WTC11 (cell line): ENCODE results near the gene ELN. TPM values are rescaled to one million over a fixed set of nuclear protein-coding genes. Genes with fewer than 3 reads are reported as not detected.

ENCODE experiments used
- ATAC-seq: fragments of 200-7000 bp; cut with Tn5 transposase; 2 replicates; pipeline ENCODE4 v1.10.0; 2021; ENCODE audit warnings: mild to moderate bottlenecking, moderate library complexity
- CTCF ChIA-PET: fragments of 300-600 bp; sonication (Branson Sonifier 250); formaldehyde crosslinking; loops from one replicate; lab custom pipeline; 2021; ENCODE audit warnings: antibody characterized with exemption; lab: Charles Lee
- POLR2A ChIA-PET: fragments of 350-600 bp; sonication (Branson Sonifier 250); formaldehyde crosslinking; loops from one replicate; lab custom pipeline; 2021; ENCODE audit warnings: antibody characterized with exemption; lab: Charles Lee
- DNase-seq: peaks from one replicate; pipeline ENCODE4 v3.0.0; 2021; ENCODE audit warnings: low spot score
- H3K27ac Mint-ChIP-seq: 2 replicates; pipeline ENCODE4 v1.8.0; 2021; ENCODE audit warnings: mixed read lengths
- H3K27me3 Mint-ChIP-seq: 2 replicates; pipeline ENCODE4 v1.8.0; 2021; ENCODE audit warnings: low read depth, mild to moderate bottlenecking, moderate library complexity, mixed read lengths
- H3K36me3 Mint-ChIP-seq: 2 replicates; pipeline ENCODE4 v1.8.0; 2021; ENCODE audit warnings: mixed read lengths
- H3K4me1 Mint-ChIP-seq: 2 replicates; pipeline ENCODE4 v1.8.0; 2022; ENCODE audit warnings: mixed read lengths
- H3K4me3 Mint-ChIP-seq: 2 replicates; pipeline ENCODE4 v1.8.0; 2021; ENCODE audit warnings: mild to moderate bottlenecking, moderate library complexity, mixed read lengths
- H3K9me3 Mint-ChIP-seq: 2 replicates; pipeline ENCODE4 v1.8.0; 2021; ENCODE audit warnings: mixed read lengths
- CBFB ChIP-seq: sonication (generic); formaldehyde crosslinking; IDR thresholded peaks from 2 replicates; pipeline ENCODE4 v1.8.1; 2022; ENCODE audit warnings: mild to moderate bottlenecking, low read depth, missing genetic modification reagents
- ETV6 ChIP-seq: sonication (generic); formaldehyde crosslinking; IDR thresholded peaks from 2 replicates; pipeline ENCODE4 v1.8.1; 2022; ENCODE audit warnings: mild to moderate bottlenecking, missing genetic modification reagents
- FOXJ3 ChIP-seq: sonication (generic); formaldehyde crosslinking; IDR thresholded peaks from 2 replicates; pipeline ENCODE4 v1.9.0; 2021; ENCODE audit warnings: missing genetic modification reagents, mild to moderate bottlenecking, borderline replicate concordance
- FOXP1 ChIP-seq: sonication (generic); formaldehyde crosslinking; IDR thresholded peaks from 2 replicates; pipeline ENCODE4 v1.8.0; 2022; ENCODE audit warnings: missing genetic modification reagents, mild to moderate bottlenecking, moderate library complexity, borderline replicate concordance
- GTF2I ChIP-seq: fragments of 250-450 bp; sonication (Bioruptor Pico); conservative IDR thresholded peaks from 2 replicates; pipeline ENCODE4 v1.4.0; 2021; ENCODE audit warnings: mild to moderate bottlenecking
- JUN ChIP-seq: sonication (generic); formaldehyde crosslinking; IDR thresholded peaks from 2 replicates; pipeline ENCODE4 v1.8.0; 2023; ENCODE audit warnings: mild to moderate bottlenecking, missing genetic modification reagents
- MYBL2 ChIP-seq: sonication (generic); formaldehyde crosslinking; IDR thresholded peaks from 2 replicates; pipeline ENCODE4 v1.8.1; 2023; ENCODE audit warnings: mild to moderate bottlenecking, moderate library complexity, missing genetic modification reagents
- RELA ChIP-seq: sonication (generic); formaldehyde crosslinking; IDR thresholded peaks from 2 replicates; pipeline ENCODE4 v1.8.1; 2022; ENCODE audit warnings: missing genetic modification reagents, mild to moderate bottlenecking, borderline replicate concordance
- SMAD3 ChIP-seq: sonication (generic); formaldehyde crosslinking; IDR thresholded peaks from 2 replicates; pipeline ENCODE4 v1.8.0; 2022; ENCODE audit warnings: missing genetic modification reagents, mild to moderate bottlenecking, borderline replicate concordance
- ZNF671 ChIP-seq: fragments of 250-450 bp; sonication (Bioruptor Pico); IDR thresholded peaks from 2 replicates; pipeline ENCODE4 v1.8.0; 2021; ENCODE audit warnings: mild to moderate bottlenecking
- total RNA-seq: library from RNA; stranded (reverse); gene quantifications from 3 replicates; pipeline ENCODE4 v1.2.3, GENCODE V29; 2021
- TF ChIP-seq, protein P1 (sequence below): fragments of 250-450 bp; sonication (Bioruptor Pico); IDR thresholded peaks from 2 replicates; pipeline ENCODE4 v1.8.0; 2021; ENCODE audit warnings: mild to moderate bottlenecking
- TF ChIP-seq, protein P2 (sequence below): sonication (generic); formaldehyde crosslinking; IDR thresholded peaks from 2 replicates; pipeline ENCODE4 v1.8.1; 2023; ENCODE audit warnings: mild to moderate bottlenecking, missing genetic modification reagents
- TF ChIP-seq, protein P3 (sequence below): fragments of 200-600 bp; IDR thresholded peaks from 2 replicates; pipeline ENCODE4 v1.8.0; 2022; ENCODE audit warnings: antibody characterized with exemption
- TF ChIP-seq, protein P4 (sequence below): sonication (generic); formaldehyde crosslinking; IDR thresholded peaks from 2 replicates; pipeline ENCODE4 v1.8.1; 2023; ENCODE audit warnings: mild to moderate bottlenecking, missing genetic modification reagents
- TF ChIP-seq, protein P5 (sequence below): sonication (generic); formaldehyde crosslinking; IDR thresholded peaks from 2 replicates; pipeline ENCODE4 v1.8.0; 2023; ENCODE audit warnings: missing genetic modification reagents, mild to moderate bottlenecking, borderline replicate concordance

The ELN gene
- total RNA-seq, 1 experiment from 2014 or later = 3.3 TPM

DNA sequence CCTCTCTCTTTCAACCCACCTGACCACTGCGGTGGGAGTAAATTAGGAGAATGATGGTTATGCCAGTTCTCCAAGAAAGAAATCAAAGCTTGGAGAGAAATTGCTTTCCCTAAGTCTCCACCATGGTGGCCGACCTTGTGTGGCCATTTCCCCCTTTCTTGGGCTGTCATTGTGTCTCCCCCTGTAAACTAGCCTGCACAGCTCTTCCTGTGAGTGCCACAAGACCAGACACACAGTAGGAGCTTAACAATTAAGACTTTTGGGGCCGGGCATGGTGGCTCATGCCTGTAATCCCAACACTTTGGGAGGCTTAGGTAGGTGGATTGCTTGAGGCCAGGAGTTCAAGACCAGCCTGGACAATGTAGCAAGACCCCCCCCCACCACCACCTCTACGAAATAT, 36.7 kb downstream of the ELN start:
- POLR2A ChIA-PET = interaction anchor here (0.8 kb wide), 1 partner anchor 74 kb away, joined by 3 read pairs; no protein-coding TSS in a partner anchor
- TF ChIP-seq MYBL2 (no peak), FOXJ3 (CRISPR knock-in tag) (no peak), JUN (CRISPR knock-in tag) (no peak), GTF2I (CRISPR knock-in tag) (no peak), SMAD3 (CRISPR knock-in tag) (no peak), FOXP1 (CRISPR knock-in tag) (no peak), RELA (CRISPR knock-in tag) (no peak), ZNF671 (no peak), ETV6 (no peak), CBFB (CRISPR knock-in tag) (no peak)
- TF ChIP-seq, protein P1, sequence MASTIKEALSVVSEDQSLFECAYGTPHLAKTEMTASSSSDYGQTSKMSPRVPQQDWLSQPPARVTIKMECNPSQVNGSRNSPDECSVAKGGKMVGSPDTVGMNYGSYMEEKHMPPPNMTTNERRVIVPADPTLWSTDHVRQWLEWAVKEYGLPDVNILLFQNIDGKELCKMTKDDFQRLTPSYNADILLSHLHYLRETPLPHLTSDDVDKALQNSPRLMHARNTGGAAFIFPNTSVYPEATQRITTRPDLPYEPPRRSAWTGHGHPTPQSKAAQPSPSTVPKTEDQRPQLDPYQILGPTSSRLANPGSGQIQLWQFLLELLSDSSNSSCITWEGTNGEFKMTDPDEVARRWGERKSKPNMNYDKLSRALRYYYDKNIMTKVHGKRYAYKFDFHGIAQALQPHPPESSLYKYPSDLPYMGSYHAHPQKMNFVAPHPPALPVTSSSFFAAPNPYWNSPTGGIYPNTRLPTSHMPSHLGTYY (CRISPR knock-in tag) = no peak
- TF ChIP-seq, protein P2, sequence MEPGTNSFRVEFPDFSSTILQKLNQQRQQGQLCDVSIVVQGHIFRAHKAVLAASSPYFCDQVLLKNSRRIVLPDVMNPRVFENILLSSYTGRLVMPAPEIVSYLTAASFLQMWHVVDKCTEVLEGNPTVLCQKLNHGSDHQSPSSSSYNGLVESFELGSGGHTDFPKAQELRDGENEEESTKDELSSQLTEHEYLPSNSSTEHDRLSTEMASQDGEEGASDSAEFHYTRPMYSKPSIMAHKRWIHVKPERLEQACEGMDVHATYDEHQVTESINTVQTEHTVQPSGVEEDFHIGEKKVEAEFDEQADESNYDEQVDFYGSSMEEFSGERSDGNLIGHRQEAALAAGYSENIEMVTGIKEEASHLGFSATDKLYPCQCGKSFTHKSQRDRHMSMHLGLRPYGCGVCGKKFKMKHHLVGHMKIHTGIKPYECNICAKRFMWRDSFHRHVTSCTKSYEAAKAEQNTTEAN (CRISPR knock-in tag) = no peak
- TF ChIP-seq, protein P3, sequence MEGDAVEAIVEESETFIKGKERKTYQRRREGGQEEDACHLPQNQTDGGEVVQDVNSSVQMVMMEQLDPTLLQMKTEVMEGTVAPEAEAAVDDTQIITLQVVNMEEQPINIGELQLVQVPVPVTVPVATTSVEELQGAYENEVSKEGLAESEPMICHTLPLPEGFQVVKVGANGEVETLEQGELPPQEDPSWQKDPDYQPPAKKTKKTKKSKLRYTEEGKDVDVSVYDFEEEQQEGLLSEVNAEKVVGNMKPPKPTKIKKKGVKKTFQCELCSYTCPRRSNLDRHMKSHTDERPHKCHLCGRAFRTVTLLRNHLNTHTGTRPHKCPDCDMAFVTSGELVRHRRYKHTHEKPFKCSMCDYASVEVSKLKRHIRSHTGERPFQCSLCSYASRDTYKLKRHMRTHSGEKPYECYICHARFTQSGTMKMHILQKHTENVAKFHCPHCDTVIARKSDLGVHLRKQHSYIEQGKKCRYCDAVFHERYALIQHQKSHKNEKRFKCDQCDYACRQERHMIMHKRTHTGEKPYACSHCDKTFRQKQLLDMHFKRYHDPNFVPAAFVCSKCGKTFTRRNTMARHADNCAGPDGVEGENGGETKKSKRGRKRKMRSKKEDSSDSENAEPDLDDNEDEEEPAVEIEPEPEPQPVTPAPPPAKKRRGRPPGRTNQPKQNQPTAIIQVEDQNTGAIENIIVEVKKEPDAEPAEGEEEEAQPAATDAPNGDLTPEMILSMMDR = no peak
- TF ChIP-seq, protein P4, sequence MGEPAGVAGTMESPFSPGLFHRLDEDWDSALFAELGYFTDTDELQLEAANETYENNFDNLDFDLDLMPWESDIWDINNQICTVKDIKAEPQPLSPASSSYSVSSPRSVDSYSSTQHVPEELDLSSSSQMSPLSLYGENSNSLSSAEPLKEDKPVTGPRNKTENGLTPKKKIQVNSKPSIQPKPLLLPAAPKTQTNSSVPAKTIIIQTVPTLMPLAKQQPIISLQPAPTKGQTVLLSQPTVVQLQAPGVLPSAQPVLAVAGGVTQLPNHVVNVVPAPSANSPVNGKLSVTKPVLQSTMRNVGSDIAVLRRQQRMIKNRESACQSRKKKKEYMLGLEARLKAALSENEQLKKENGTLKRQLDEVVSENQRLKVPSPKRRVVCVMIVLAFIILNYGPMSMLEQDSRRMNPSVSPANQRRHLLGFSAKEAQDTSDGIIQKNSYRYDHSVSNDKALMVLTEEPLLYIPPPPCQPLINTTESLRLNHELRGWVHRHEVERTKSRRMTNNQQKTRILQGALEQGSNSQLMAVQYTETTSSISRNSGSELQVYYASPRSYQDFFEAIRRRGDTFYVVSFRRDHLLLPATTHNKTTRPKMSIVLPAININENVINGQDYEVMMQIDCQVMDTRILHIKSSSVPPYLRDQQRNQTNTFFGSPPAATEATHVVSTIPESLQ (CRISPR knock-in tag) = no peak
- TF ChIP-seq, protein P5, sequence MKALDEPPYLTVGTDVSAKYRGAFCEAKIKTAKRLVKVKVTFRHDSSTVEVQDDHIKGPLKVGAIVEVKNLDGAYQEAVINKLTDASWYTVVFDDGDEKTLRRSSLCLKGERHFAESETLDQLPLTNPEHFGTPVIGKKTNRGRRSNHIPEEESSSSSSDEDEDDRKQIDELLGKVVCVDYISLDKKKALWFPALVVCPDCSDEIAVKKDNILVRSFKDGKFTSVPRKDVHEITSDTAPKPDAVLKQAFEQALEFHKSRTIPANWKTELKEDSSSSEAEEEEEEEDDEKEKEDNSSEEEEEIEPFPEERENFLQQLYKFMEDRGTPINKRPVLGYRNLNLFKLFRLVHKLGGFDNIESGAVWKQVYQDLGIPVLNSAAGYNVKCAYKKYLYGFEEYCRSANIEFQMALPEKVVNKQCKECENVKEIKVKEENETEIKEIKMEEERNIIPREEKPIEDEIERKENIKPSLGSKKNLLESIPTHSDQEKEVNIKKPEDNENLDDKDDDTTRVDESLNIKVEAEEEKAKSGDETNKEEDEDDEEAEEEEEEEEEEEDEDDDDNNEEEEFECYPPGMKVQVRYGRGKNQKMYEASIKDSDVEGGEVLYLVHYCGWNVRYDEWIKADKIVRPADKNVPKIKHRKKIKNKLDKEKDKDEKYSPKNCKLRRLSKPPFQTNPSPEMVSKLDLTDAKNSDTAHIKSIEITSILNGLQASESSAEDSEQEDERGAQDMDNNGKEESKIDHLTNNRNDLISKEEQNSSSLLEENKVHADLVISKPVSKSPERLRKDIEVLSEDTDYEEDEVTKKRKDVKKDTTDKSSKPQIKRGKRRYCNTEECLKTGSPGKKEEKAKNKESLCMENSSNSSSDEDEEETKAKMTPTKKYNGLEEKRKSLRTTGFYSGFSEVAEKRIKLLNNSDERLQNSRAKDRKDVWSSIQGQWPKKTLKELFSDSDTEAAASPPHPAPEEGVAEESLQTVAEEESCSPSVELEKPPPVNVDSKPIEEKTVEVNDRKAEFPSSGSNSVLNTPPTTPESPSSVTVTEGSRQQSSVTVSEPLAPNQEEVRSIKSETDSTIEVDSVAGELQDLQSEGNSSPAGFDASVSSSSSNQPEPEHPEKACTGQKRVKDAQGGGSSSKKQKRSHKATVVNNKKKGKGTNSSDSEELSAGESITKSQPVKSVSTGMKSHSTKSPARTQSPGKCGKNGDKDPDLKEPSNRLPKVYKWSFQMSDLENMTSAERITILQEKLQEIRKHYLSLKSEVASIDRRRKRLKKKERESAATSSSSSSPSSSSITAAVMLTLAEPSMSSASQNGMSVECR = no peak
- TF ChIP-seq, all 79 proteins: peak for 0
- no peak for DNase-seq
- CTCF ChIA-PET = interaction anchor here (0.5 to 5.7 kb wide), 5 partner anchors 19 to 142 kb away, joined by 3 to 38 read pairs (median 10); partner anchors contain the start of gene LIMK1
- Mint-ChIP-seq H3K27me3 (no peaks in the 10 kb centered on the region; the same call in 1 of the 2 replicates), H3K4me3 (no peak overlapping the region), H3K27ac (no peak overlapping the region), H3K4me1 (0 out of 2 replicates have a peak, but pooled peaks cover 2% of the 10 kb centered on the region), H3K36me3 (no peaks in the 10 kb centered on the region), H3K9me3 (no peaks in the 10 kb centered on the region)
- ATAC-seq = no peak
